Vagina (tissue), 2 donors: ENCODE measurements around the gene KIAA0825. TPM values are rescaled to one million over a fixed set of nuclear protein-coding genes. Genes with fewer than 3 reads are reported as not detected.
"Not testable (repeated sequence)": the region's sequence is repeated elsewhere in the genome, so short reads cannot be mapped to it uniquely, and the experiment has no call there.

Source experiments
- DNase-seq, 2 donors: peaks; one replicate each; pipeline ENCODE4 v3.0.0-alpha.2; 2017; ENCODE audit errors: extremely low spot score in 2 of 2
- H3K27ac ChIP-seq: fragments of 200-600 bp; sonication (generic); one replicate; pipeline ENCODE4 v1.5.1; 2019
- H3K27me3 ChIP-seq: fragments of 200-600 bp; sonication (generic); one replicate; pipeline ENCODE4 v1.5.1; 2019
- H3K36me3 ChIP-seq, 2 donors: fragments of 200-600 bp; sonication (generic); one replicate each; pipeline ENCODE4 v1.5.1; 2017 to 2019
- H3K4me1 ChIP-seq: fragments of 200-600 bp; sonication (generic); one replicate; pipeline ENCODE4 v1.5.1; 2019
- H3K4me3 ChIP-seq, 2 donors: fragments of 200-600 bp; sonication (generic); 1 replicate in 1 of 2; 2 replicates in 1 of 2; pipeline ENCODE4 v1.5.1; 2016 to 2019
- H3K9me3 ChIP-seq: fragments of 200-600 bp; sonication (generic); one replicate; pipeline ENCODE4 v1.5.1; 2019
- CTCF ChIP-seq, 3 experiments: fragments of 450-650 bp in 2 of 3; fragments of 200-600 bp in 1 of 3; sonication (generic) in 1 of 3; IDR thresholded peaks; one replicate each; pipeline ENCODE4 v1.5.1; 2017 to 2019; ENCODE audit warnings: antibody characterized with exemption in 3 of 3, mild to moderate bottlenecking in 2 of 3, moderate library complexity in 2 of 3
- POLR2A ChIP-seq, 2 donors: fragments of 450-650 bp; IDR thresholded peaks; one replicate each; pipeline ENCODE4 v1.6.1; 2017; ENCODE audit warnings: antibody characterized with exemption in 2 of 2, mild to moderate bottlenecking in 2 of 2, moderate library complexity in 2 of 2
- POLR2AphosphoS5 ChIP-seq, 2 donors: sonication (generic); formaldehyde crosslinking; IDR thresholded peaks; one replicate each; pipeline ENCODE4 v1.9.0; 2017; ENCODE audit warnings: antibody characterized with exemption in 2 of 2, mild to moderate bottlenecking in 2 of 2, low read depth in 1 of 2; ENCODE audit not compliant: insufficient read depth in 1 of 2
- intact Hi-C: fragments of 100-400 bp; cut with DNase I; formaldehyde crosslinking; loops from one replicate; pipeline ENCODE4 v1.15.1; 2023
- total RNA-seq: library from RNA; depleted of rRNA; stranded (reverse); fragments of >200 nt; gene quantifications from one replicate; pipeline ENCODE4 v1.2.3, GENCODE V29; 2016

KIAA0825 gene
- total RNA-seq, 1 donor from 2014 or later, result 2.5 TPM

- H3K4me1 ChIP-seq, result no peaks in the 10 kb centered on the region
- H3K27ac ChIP-seq, result no peak overlapping the region
- no peak overlapping the region for H3K4me3 ChIP-seq
- H3K36me3 ChIP-seq, result no peaks in the 10 kb centered on the region
- no peaks in the 10 kb centered on the region for H3K9me3 ChIP-seq
- TF ChIP-seq POLR2AphosphoS5 (IDR thresholded peaks at IDR 0.05; ENCODE audit: insufficient read depth in 1 of 2, low read depth in 1 of 2) (no peak), POLR2A (IDR thresholded peaks at IDR 0.05) (no peak), CTCF (IDR thresholded peaks at IDR 0.05) (no peak)
- no peak for DNase-seq
- intact Hi-C loops, result no loop called here
- no peaks in the 10 kb centered on the region for H3K27me3 ChIP-seq
Observed at GRCh38 chr5:94159144-94159543, 459.3 kb downstream of the KIAA0825 start.

GRCh38 chr5:94157704-94158539 is 460.5 kb downstream of the KIAA0825 start:
- H3K27me3 ChIP-seq, result no peaks in the 10 kb centered on the region
- no peak for DNase-seq
- no peak overlapping the region for H3K4me3 ChIP-seq
- TF ChIP-seq POLR2A (IDR thresholded peaks at IDR 0.05), result no peak
- no peak for TF ChIP-seq CTCF (IDR thresholded peaks at IDR 0.05)
- TF ChIP-seq POLR2AphosphoS5 (IDR thresholded peaks at IDR 0.05; ENCODE audit: insufficient read depth in 1 of 2, low read depth in 1 of 2), result no peak
- intact Hi-C loops, result no loop called here
- H3K27ac ChIP-seq, result no peak overlapping the region
- no peaks in the 10 kb centered on the region for H3K36me3 ChIP-seq
- no peaks in the 10 kb centered on the region for H3K4me1 ChIP-seq
- no peaks in the 10 kb centered on the region for H3K9me3 ChIP-seq

GRCh38 chr5:94154672-94155071 is 463.7 kb downstream of the KIAA0825 start:
- TF ChIP-seq POLR2A (IDR thresholded peaks at IDR 0.05), result no peak
- no peak for TF ChIP-seq CTCF (IDR thresholded peaks at IDR 0.05)
- no peak for TF ChIP-seq POLR2AphosphoS5 (IDR thresholded peaks at IDR 0.05; ENCODE audit: insufficient read depth in 1 of 2, low read depth in 1 of 2)
- no peak overlapping the region for H3K4me3 ChIP-seq
- H3K9me3 ChIP-seq, result no peaks in the 10 kb centered on the region
- H3K27me3 ChIP-seq, result no peaks in the 10 kb centered on the region
- intact Hi-C loops, result no loop called here
- no peaks in the 10 kb centered on the region for H3K4me1 ChIP-seq
- H3K36me3 ChIP-seq, result no peaks in the 10 kb centered on the region
- no peak for DNase-seq
- no peak overlapping the region for H3K27ac ChIP-seq

- H3K27me3 ChIP-seq, result no peaks in the 10 kb centered on the region
- DNase-seq, result no peak
- H3K4me1 ChIP-seq, result no peaks in the 10 kb centered on the region
- intact Hi-C loops, result no loop called here
- H3K9me3 ChIP-seq, result no peaks in the 10 kb centered on the region
- no peak overlapping the region for H3K4me3 ChIP-seq
- TF ChIP-seq POLR2A (IDR thresholded peaks at IDR 0.05), result no peak
- TF ChIP-seq CTCF (IDR thresholded peaks at IDR 0.05), result no peak
- no peak for TF ChIP-seq POLR2AphosphoS5 (IDR thresholded peaks at IDR 0.05; ENCODE audit: insufficient read depth in 1 of 2, low read depth in 1 of 2)
- no peaks in the 10 kb centered on the region for H3K36me3 ChIP-seq
- H3K27ac ChIP-seq, result no peak overlapping the region
Observed at GRCh38 chr5:94153736-94154450, 464.5 kb downstream of the KIAA0825 start.

- H3K9me3 ChIP-seq, H3K4me3 ChIP-seq, DNase-seq, intact Hi-C loops, H3K27ac ChIP-seq, H3K4me1 ChIP-seq, H3K36me3 ChIP-seq, H3K27me3 ChIP-seq: not testable (repeated sequence)
Observed at GRCh38 chr5:94143621-94144020, 474.8 kb downstream of the KIAA0825 start.
